Smooth muscle cell (in vitro differentiated cells): ENCODE measurements around the gene SIT1. TPM values are rescaled to one million over a fixed set of nuclear protein-coding genes. Genes with fewer than 3 reads are reported as not detected.

Experiments used
- DNase-seq: peaks from one replicate; lab custom pipeline; 2025; ENCODE audit not compliant: unreplicated experiment; lab: John Stamatoyannopoulos, UW
- H2AFZ ChIP-seq: fragments of 200-600 bp; sonication (generic); 2 replicates; pipeline ENCODE4 v1.6.0; 2016; ENCODE audit warnings: antibody characterized with exemption, low read depth, mild to moderate bottlenecking
- H3F3A ChIP-seq: fragments of 200-600 bp; sonication (generic); 2 replicates; pipeline ENCODE4 v1.6.0; 2017; ENCODE audit warnings: antibody characterized with exemption, low read depth
- H3K27ac ChIP-seq: fragments of 200-600 bp; sonication (generic); 2 replicates; pipeline ENCODE4 v1.5.1; 2016; ENCODE audit warnings: low read depth, mild to moderate bottlenecking
- H3K27me3 ChIP-seq: fragments of 200-600 bp; sonication (generic); 2 replicates; pipeline ENCODE4 v1.6.1; 2016; ENCODE audit warnings: low read depth, mild to moderate bottlenecking
- H3K36me3 ChIP-seq: fragments of 200-600 bp; sonication (generic); 2 replicates; pipeline ENCODE4 v1.5.1; 2016; ENCODE audit warnings: low read depth
- H3K4me1 ChIP-seq: fragments of 200-600 bp; sonication (generic); 2 replicates; pipeline ENCODE4 v1.5.1; 2016; ENCODE audit warnings: low read depth
- H3K4me2 ChIP-seq: fragments of 200-600 bp; sonication (generic); 2 replicates; pipeline ENCODE4 v1.6.0; 2016; ENCODE audit warnings: mild to moderate bottlenecking
- H3K4me3 ChIP-seq: fragments of 200-600 bp; sonication (generic); 2 replicates; pipeline ENCODE4 v1.5.1; 2016; ENCODE audit warnings: mild to moderate bottlenecking
- H3K79me2 ChIP-seq: fragments of 200-600 bp; sonication (generic); 2 replicates; pipeline ENCODE4 v1.6.0; 2016; ENCODE audit warnings: low read depth, mild to moderate bottlenecking
- H3K9ac ChIP-seq: fragments of 200-600 bp; sonication (generic); 2 replicates; pipeline ENCODE4 v1.6.0; 2016; ENCODE audit warnings: low read depth
- H3K9me3 ChIP-seq: fragments of 200-600 bp; sonication (generic); replicated peaks from 2 replicates; pipeline ENCODE4 v1.5.1; 2016; ENCODE audit warnings: low read depth
- H4K20me1 ChIP-seq: fragments of 200-600 bp; sonication (generic); 2 replicates; pipeline ENCODE4 v1.6.0; 2016; ENCODE audit warnings: low read depth
- CTCF ChIP-seq: fragments of 200-600 bp; sonication (generic); IDR thresholded peaks from 2 replicates; pipeline ENCODE4 v1.5.1; 2017; ENCODE audit warnings: borderline replicate concordance, mild to moderate bottlenecking, antibody characterized with exemption; ENCODE audit not compliant: insufficient read depth, poor library complexity, severe bottlenecking
- WGBS: methylation state at CpG from one replicate; pipeline ENCODE4 v1.1.7; 2016; ENCODE audit warnings: low lambda C conversion rate; 5-methylcytosine and 5-hydroxymethylcytosine counted together
- polyA plus RNA-seq: library from polyadenylated mRNA; unstranded; fragments of >200 nt; fragmentation: Nextera tagmentation; extraction: Ambion mirVana; gene quantifications from 2 replicates; pipeline ENCODE4 v1.2.1, GENCODE V29; 2016
- total RNA-seq: library from RNA; depleted of rRNA; stranded (reverse); fragments of >200 nt; gene quantifications from 2 replicates; pipeline ENCODE4 v1.2.3, GENCODE V29; 2014

Gene SIT1
- total and polyA plus RNA-seq, 2 experiments from 2014 or later: not detected

GRCh38 chr9:35611230-35611797 is 39.4 kb downstream of the SIT1 start:
- H3K4me1 ChIP-seq: peaks cover 7% of the 10 kb centered on the region
- no peak for DNase-seq
- H3K79me2 ChIP-seq: peaks cover 8% of the 10 kb centered on the region
- H3K27me3 ChIP-seq: peaks cover 30% of the 10 kb centered on the region
- no peak overlapping the region for H3K9ac ChIP-seq
- H3K36me3 ChIP-seq: no peaks in the 10 kb centered on the region
- H4K20me1 ChIP-seq: peaks cover 12% of the 10 kb centered on the region
- no peaks in the 10 kb centered on the region for H3F3A ChIP-seq
- no peak overlapping the region for H3K27ac ChIP-seq
- H3K4me2 ChIP-seq: no peak overlapping the region
- H3K4me3 ChIP-seq: no peak overlapping the region
- TF ChIP-seq CTCF: peak; percentile 44
- WGBS: 35% methylated on average over 8 of the region's 8 CpGs
- no peaks in the 10 kb centered on the region for H3K9me3 ChIP-seq
- no peak overlapping the region for H2AFZ ChIP-seq

- WGBS: 95% methylated on average over 13 of the region's 13 CpGs
Observed at GRCh38 chr9:35609820-35610163, 40.9 kb downstream of the SIT1 start.

GRCh38 chr9:35609001-35609819 is 41.5 kb downstream of the SIT1 start:
- no peaks in the 10 kb centered on the region for H3K36me3 ChIP-seq
- H3K27me3 ChIP-seq: peaks cover 11% of the 10 kb centered on the region
- H4K20me1 ChIP-seq: peaks cover 19% of the 10 kb centered on the region
- no peak overlapping the region for H2AFZ ChIP-seq
- H3F3A ChIP-seq: peaks cover 5% of the 10 kb centered on the region
- H3K79me2 ChIP-seq: peaks cover 17% of the 10 kb centered on the region
- H3K27ac ChIP-seq: no peak overlapping the region
- H3K4me2 ChIP-seq: no peak overlapping the region
- WGBS: 97% methylated on average over 31 of the region's 31 CpGs
- no peak for DNase-seq
- H3K9ac ChIP-seq: no peak overlapping the region
- H3K4me1 ChIP-seq: peaks cover 12% of the 10 kb centered on the region
- no peak overlapping the region for H3K4me3 ChIP-seq
- H3K9me3 ChIP-seq: no peaks in the 10 kb centered on the region
- TF ChIP-seq CTCF: no peak

More at GRCh38 chr9:35609820-35610163, 40.9 kb downstream of the SIT1 start:
- no peak for DNase-seq
- Histone ChIP-seq H3K79me2 (peaks cover 17% of the 10 kb centered on the region), H3K4me2 (no peak overlapping the region), H2AFZ (no peak overlapping the region), H3K4me3 (no peak overlapping the region), H3K9me3 (no peaks in the 10 kb centered on the region), H3K27me3 (peaks cover 16% of the 10 kb centered on the region), H4K20me1 (peaks cover 19% of the 10 kb centered on the region), H3K27ac (no peak overlapping the region), H3K4me1 (peaks cover 12% of the 10 kb centered on the region), H3F3A (no peaks in the 10 kb centered on the region), H3K9ac (no peak overlapping the region), H3K36me3 (no peaks in the 10 kb centered on the region)
- no peak for TF ChIP-seq CTCF
